ENCODE measurements around the gene FHDC1.

GRCh38 chr4:153001626-153002025 is 65.5 kb downstream of the FHDC1 start:
- TF ChIP-seq, protein P1, sequence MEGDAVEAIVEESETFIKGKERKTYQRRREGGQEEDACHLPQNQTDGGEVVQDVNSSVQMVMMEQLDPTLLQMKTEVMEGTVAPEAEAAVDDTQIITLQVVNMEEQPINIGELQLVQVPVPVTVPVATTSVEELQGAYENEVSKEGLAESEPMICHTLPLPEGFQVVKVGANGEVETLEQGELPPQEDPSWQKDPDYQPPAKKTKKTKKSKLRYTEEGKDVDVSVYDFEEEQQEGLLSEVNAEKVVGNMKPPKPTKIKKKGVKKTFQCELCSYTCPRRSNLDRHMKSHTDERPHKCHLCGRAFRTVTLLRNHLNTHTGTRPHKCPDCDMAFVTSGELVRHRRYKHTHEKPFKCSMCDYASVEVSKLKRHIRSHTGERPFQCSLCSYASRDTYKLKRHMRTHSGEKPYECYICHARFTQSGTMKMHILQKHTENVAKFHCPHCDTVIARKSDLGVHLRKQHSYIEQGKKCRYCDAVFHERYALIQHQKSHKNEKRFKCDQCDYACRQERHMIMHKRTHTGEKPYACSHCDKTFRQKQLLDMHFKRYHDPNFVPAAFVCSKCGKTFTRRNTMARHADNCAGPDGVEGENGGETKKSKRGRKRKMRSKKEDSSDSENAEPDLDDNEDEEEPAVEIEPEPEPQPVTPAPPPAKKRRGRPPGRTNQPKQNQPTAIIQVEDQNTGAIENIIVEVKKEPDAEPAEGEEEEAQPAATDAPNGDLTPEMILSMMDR (IDR thresholded peaks at IDR 0.05), result no peak
- no peak for TF ChIP-seq POLR2A (IDR thresholded peaks at IDR 0.05)

Measured in body of pancreas (tissue), 4 donors.